CD4-positive, alpha-beta T cell (primary cell): ENCODE measurements around the gene LIPJ. TPM values are rescaled to one million over a fixed set of nuclear protein-coding genes. Genes with fewer than 3 reads are reported as not detected.

ENCODE experiments used
- ATAC-seq: fragments of 200-7000 bp; cut with Tn5 transposase; one replicate; pipeline ENCODE4 v1.10.0; 2022; ENCODE audit warnings: mild to moderate bottlenecking; ENCODE audit not compliant: poor library complexity
- CTCF ChIA-PET: fragments of 350-600 bp; sonication (Branson Sonifier 250); formaldehyde crosslinking; loops from one replicate; lab custom pipeline; 2021; ENCODE audit warnings: antibody characterized with exemption, inconsistent platforms; lab: Charles Lee
- POLR2A ChIA-PET: fragments of 350-600 bp; sonication (Branson Sonifier 250); formaldehyde crosslinking; loops from one replicate; lab custom pipeline; 2021; ENCODE audit warnings: antibody characterized with exemption, inconsistent platforms; lab: Charles Lee
- DNase-seq, 14 experiments: peaks; one replicate each; pipeline ENCODE4 v3.0.0-alpha.2; 2013 to 2020; ENCODE audit warnings: mixed read lengths in 2 of 14
- H3K27ac ChIP-seq, 2 donors: one replicate each; pipeline versions ENCODE4 v1.5.1 to v1.7.0; 2013; ENCODE audit warnings: low read length in 2 of 2, low read depth in 1 of 2, mild to moderate bottlenecking in 1 of 2
- H3K27me3 ChIP-seq, 2 experiments: 1 replicate in 1 of 2; 2 replicates in 1 of 2; pipeline versions ENCODE4 v1.6.1 to v1.7.0; 2013; ENCODE audit warnings: low read length in 2 of 2, control low read depth in 1 of 2, mild to moderate bottlenecking in 1 of 2, moderate library complexity in 1 of 2; ENCODE audit not compliant: insufficient read depth in 2 of 2, control insufficient read depth in 1 of 2
- H3K36me3 ChIP-seq: one replicate; pipeline ENCODE4 v1.6.1; 2013; ENCODE audit warnings: low read length, control low read depth; ENCODE audit not compliant: insufficient read depth
- H3K4me1 ChIP-seq: one replicate; pipeline ENCODE4 v1.6.1; 2013; ENCODE audit warnings: low read length, control low read depth; ENCODE audit not compliant: insufficient read depth
- H3K4me3 ChIP-seq: one replicate; pipeline ENCODE4 v1.5.1; 2013; ENCODE audit warnings: mild to moderate bottlenecking, low read length, moderate library complexity
- H3K9me3 ChIP-seq, 2 experiments: 1 replicate in 1 of 2; 2 replicates in 1 of 2; pipeline versions ENCODE4 v1.6.1 to v1.7.0; 2013; ENCODE audit warnings: low read length in 2 of 2, mild to moderate bottlenecking in 2 of 2, control low read depth in 1 of 2, moderate library complexity in 1 of 2; ENCODE audit not compliant: control insufficient read depth in 1 of 2, insufficient read depth in 1 of 2
- H3K27ac Mint-ChIP-seq: one replicate; pipeline ENCODE4 v1.8.0; 2020; ENCODE audit warnings: mixed read lengths
- H3K27me3 Mint-ChIP-seq: one replicate; pipeline ENCODE4 v1.8.0; 2021; ENCODE audit warnings: mixed read lengths
- H3K36me3 Mint-ChIP-seq: one replicate; pipeline ENCODE4 v1.8.0; 2021; ENCODE audit warnings: low read depth, mixed read lengths
- H3K4me1 Mint-ChIP-seq: one replicate; pipeline ENCODE4 v1.8.0; 2021; ENCODE audit warnings: low read depth, mixed read lengths
- H3K4me3 Mint-ChIP-seq: one replicate; pipeline ENCODE4 v1.8.0; 2020; ENCODE audit warnings: mild to moderate bottlenecking, mixed read lengths
- H3K9me3 Mint-ChIP-seq: one replicate; pipeline ENCODE4 v1.8.0; 2020; ENCODE audit warnings: mixed read lengths
- CTCF ChIP-seq: fragments of 200-600 bp; IDR thresholded peaks from one replicate; pipeline ENCODE4 v1.8.0; 2022; ENCODE audit warnings: antibody characterized with exemption, mild to moderate bottlenecking
- intact Hi-C, 2 experiments: fragments of 100-400 bp; cut with DNase I in 1 of 2; cut with micrococcal nuclease in 1 of 2; formaldehyde crosslinking; loops; one replicate each; pipeline versions ENCODE4 v1.15.1 to v1.9.0; 2023 to 2025; cut with DNase I, micrococcal nuclease
- total RNA-seq, 174 experiments: library from RNA in 2 of 174; stranded (reverse) in 2 of 174; gene quantifications; one replicate each; pipeline ENCODE4 v1.2.3 and lab custom pipeline; 2021 to 2026

Gene LIPJ
- total RNA-seq, 2 experiments from 2014 or later: not detected

- Histone ChIP-seq H3K27ac (no peak overlapping the region), H3K4me1 (no peaks in the 10 kb centered on the region), H3K9me3 (no peaks in the 10 kb centered on the region), H3K36me3 (no peaks in the 10 kb centered on the region), H3K4me3 (no peak overlapping the region), H3K27me3 (no peaks in the 10 kb centered on the region)
- intact Hi-C loops: no loop called here
- ATAC-seq: no peak
- Mint-ChIP-seq H3K9me3 (no peaks in the 10 kb centered on the region), H3K4me3 (no peak overlapping the region), H3K4me1 (no peaks in the 10 kb centered on the region), H3K36me3 (no peaks in the 10 kb centered on the region), H3K27me3 (peaks cover 4% of the 10 kb centered on the region), H3K27ac (no peak overlapping the region)
- ChIA-PET POLR2A (no interaction called here), CTCF (no interaction called here)
- no peak for DNase-seq
- no peak for TF ChIP-seq CTCF
Measured at GRCh38 chr10:88652616-88653015, 66.1 kb downstream of the LIPJ start.

Other genes with a start within 250 kb of the LIPJ start
- gene RNLS, start 3.4 kb upstream of the LIPJ start, total RNA-seq: 1 to 10 TPM in 1 of 2 experiments, under 1 TPM in 1; 0.95 to 2.7 TPM
- not detected for gene LIPF, start 77.7 kb downstream of the LIPJ start, total RNA-seq
- gene LIPK, start 119.5 kb downstream of the LIPJ start, total RNA-seq: not detected
- not detected for gene LIPN, start 173.3 kb downstream of the LIPJ start, total RNA-seq
- not detected for gene LIPM, start 216.0 kb downstream of the LIPJ start, total RNA-seq